Hematopoietic multipotent progenitor cell (in vitro differentiated cells): ENCODE measurements around the gene ABHD17A. TPM values are rescaled to one million over a fixed set of nuclear protein-coding genes. Genes with fewer than 3 reads are reported as not detected.
"Not testable (repeated sequence)": the region's sequence is repeated elsewhere in the genome, so short reads cannot be mapped to it uniquely, and the experiment has no call there.

Experiments used
- DNase-seq, 3 donors: peaks; one replicate each; pipeline ENCODE4 v3.0.0-alpha.2; 2011 to 2015; ENCODE audit warnings: low read depth in 2 of 3, low spot score in 2 of 3
- total RNA-seq: library from RNA; depleted of rRNA; stranded (reverse); fragments of >200 nt; gene quantifications from one replicate; pipeline ENCODE4 v1.2.3, GENCODE V29; 2012

Gene ABHD17A
- total RNA-seq, 1 donor = 91.3 TPM

DNA sequence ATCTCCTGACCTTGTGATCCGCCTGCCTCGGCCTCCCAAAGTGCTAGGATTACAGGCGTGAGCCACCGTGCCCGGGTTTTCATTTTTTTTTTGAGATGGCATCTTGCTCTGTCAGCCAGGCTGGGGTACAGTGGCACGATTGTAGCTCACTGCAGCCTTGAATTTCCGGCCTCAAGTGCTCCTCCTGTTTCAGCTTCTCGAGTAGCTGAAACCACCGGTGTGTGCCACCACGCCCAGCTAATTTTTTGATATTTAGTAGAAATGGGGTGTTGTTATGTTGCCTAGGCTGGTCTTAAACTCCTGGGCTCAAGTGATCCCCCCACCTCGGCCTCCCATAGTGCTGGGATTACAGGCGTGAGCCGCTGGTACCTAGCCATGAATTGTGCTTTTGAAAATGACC, 25.8 kb upstream of the ABHD17A start:
- no peak for DNase-seq

DNA sequence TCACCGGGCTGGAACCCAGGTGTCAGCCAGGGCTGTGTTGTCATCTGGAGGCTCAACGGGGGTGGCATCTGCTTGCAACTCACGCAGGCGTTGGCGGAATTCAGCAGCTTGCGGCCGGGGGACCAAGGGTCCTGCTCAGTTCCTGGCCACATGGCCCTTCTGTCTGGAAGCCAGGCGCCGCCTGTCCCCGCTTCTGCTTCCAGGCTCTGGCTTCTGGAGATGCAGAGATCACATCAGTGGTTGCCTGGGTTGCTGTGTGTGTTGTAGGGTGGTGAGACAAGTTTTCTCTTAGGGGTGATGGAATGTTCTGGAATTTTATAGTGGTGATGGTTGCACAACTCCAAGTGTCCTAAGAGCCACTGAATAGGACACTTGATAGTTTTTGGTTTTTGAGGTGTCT, 24.9 kb upstream of the ABHD17A start:
- no peak for DNase-seq

DNA sequence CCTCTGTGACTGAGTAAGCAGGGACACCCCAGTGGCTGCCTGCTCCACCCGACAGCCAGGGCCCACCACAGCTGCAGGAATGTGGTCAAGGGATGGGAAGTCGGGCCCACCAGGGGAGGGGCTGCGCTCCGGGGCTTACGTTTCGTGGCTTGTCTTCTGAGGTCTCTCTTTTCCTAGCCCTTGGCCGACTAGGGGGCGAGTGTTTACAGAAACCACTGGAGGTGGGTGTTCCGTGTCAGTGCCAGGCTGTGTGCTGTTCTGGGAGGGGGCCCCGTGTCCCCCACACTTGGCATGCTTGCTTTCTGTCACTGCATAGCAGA, 24.4 kb upstream of the ABHD17A start:
- DNase-seq = peak in 1 of 3 donors; percentile 50

GRCh38 chr19:1908364-1908678, 23.0 kb upstream of the ABHD17A start:
- no peak for DNase-seq

DNA sequence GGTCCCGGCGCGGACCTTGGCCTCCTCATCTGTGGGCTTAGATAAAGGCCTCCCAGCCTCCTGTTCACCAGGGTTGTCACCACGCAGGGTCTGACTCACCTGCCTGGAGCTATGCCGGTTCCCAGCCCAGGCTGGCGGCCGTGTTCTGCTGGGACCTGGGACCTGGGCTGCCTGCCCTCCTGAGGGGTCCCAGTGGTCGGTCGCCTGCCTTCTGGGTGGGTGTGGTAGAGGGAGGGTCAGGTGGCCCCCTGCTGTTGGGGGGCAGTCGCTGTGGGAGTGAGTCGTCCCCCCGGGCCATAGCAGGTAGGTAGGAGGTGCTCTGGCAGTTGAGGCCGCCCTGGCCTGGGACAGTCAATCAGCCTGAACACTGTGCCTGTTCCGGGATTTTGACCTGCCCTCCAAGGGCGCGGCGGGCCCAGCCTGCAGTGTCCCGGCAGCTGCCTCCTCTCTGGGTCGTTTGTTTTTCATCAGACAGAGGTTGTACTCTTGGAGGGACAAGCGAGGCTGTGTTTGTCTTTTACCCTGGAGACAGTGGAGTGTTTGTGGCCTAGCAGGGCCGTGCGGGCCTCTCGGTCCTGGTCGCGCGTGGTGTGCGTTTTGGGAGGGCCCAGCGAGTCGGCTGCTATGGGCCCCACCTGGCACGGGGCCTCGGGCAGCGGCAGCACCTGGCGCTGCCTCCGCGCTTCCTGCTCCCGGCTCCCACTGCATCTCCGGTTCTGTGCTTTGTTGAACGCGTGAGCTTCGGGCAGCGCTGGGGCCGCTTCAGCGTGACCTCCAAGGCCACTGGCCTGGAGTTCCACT, 22.5 kb upstream of the ABHD17A start:
- no peak for DNase-seq

DNA sequence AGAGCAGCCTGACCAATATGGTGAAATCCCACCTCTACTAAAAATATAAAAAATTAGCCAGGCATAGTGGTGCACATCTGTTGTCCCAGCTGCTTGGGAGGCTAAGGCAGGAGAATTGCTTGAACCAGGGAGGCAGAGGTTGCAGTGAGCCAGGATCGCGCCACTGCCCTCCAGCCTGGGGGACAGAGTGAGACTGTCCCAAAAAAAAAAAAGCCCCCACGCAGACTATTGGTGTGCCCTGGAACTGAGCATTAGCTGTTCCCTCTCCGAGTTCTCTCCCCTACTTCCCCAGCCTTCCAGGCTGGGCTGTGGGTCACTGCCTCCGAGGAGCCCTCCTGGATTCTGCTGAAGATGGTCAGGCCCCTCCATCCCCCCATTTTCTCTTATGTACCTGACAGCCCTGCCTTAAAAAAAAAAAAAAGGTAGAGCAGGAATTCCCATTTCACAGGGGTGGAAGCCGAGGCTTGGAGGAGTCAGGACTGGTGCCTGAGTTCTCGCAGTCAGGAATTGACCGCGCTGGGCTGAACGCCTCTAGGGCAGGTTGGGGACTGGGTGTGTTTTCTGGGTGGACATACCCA, 21.8 kb upstream of the ABHD17A start:
- no peak for DNase-seq

GRCh38 chr19:1905863-1906375, 20.6 kb upstream of the ABHD17A start:
- no peak for DNase-seq

- DNase-seq = peak; percentile 95 to 99 (median 99)
These were observed 20.0 kb upstream of the ABHD17A start, which contains the start of the genes ADAT3 and SCAMP4 for GRCh38 chr19:1905110-1905862. Gene ADAT3 (plus strand): TSS chr19:1905399. CDS start chr19:1912048, 6,649 bp downstream. Gene SCAMP4 (plus strand): TSS chr19:1905399. CDS start chr19:1915020, 9,621 bp downstream.

DNA sequence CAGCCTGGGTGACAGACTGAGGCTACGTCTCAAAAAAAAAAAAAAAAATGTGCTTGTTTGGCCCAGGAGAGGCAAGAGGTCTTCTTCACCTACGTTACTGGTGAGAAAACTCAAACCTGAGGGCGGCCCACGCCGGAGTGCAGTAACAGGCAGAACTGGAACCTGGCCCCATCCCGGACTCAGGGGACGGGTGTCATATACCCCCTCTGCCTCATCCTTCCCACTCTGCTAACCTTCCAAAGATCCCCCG, 19.5 kb upstream of the ABHD17A start:
- no peak for DNase-seq

- no peak for DNase-seq
These were observed 17.6 kb upstream of the ABHD17A start for GRCh38 chr19:1902923-1903322.

DNA sequence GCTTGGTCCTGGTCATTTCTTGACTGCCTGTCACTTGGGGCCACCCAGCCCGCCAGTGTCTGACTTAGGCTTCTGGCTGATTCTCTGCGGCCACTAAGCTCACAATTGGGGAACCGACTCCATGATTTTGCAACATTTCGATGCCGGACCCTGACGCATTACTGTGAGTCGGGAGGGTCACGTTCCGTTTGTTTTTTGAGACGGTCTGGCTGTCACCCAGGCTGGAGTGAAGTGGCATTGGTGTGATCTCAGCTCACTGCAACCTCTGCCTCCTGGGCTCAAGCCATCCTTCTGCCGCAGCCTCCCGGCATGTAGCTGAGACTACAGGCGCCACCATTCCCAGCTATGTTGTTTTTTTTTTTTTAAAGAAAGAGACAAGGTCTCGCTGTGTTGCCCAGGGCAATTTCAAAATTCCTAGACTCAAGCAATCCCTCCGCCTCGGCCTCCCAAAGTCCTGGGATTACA, 16.7 kb upstream of the ABHD17A start:
- no peak for DNase-seq

GRCh38 chr19:1896508-1896907, 11.2 kb upstream of the ABHD17A start:
- DNase-seq = no peak

GRCh38 chr19:1893791-1894190, 8.5 kb upstream of the ABHD17A start:
- no peak for DNase-seq

- no peak for DNase-seq
These were observed 4.6 kb upstream of the ABHD17A start for GRCh38 chr19:1889907-1890306.

DNA sequence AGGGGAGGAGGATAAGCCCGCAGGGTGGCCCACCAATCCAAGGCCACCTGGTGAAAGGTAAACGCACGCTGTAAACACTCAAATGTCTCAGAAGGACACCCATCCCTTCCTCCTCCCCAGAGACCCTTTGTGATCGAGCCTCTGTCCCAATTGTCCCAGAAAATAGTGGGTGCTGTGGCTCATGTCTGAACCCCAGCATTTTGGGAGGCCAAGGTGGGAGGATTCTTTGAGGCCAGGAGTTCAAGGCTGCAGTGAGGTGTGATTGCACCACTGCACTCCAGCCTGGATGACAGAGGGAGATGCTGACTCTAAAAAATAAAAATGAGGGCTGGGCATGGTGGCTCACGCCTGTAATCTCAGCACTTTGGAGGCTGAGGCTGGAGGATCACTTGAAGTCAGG, 3.1 kb upstream of the ABHD17A start:
- no peak for DNase-seq

GRCh38 chr19:1886360-1886759, 1.1 kb upstream of the ABHD17A start:
- DNase-seq = not testable (repeated sequence)

- no peak for DNase-seq
These were observed 469 bp downstream of the ABHD17A start for GRCh38 chr19:1884719-1885334.

DNA sequence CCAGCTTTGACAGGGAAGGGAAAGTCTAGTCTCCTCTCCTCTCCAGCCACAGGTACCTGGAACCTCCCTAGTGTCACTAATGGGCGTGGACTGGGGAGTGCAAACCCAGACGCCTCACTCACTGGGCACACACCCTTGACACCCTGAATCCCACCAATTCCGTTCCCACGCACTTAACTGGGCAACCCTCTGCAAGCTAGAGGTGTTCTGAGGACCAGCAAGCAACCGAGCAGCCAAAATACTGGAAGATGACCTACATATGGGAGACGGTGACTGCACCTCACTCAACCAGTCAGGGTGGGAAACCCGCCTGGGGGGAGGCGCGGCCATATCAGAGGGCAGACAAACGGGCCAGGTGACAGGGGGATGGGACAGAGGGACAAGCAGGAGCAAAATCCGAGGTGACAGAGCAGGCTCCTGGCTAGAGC, 991 bp downstream of the ABHD17A start:
- no peak for DNase-seq

- DNase-seq = no peak
These were observed 1.5 kb downstream of the ABHD17A start for GRCh38 chr19:1883784-1884183.

- DNase-seq = no peak
These were observed 2.3 kb downstream of the ABHD17A start for GRCh38 chr19:1882786-1883692.
